GM19397 (cell line): ENCODE data around the gene KCNT1.

Experiments
- ATAC-seq: cut with Tn5 transposase; IDR thresholded peaks from one replicate; pipeline ENCODE4 v1.9.1; 2021; ENCODE audit warnings: mild to moderate bottlenecking, moderate library complexity; ENCODE audit not compliant: unreplicated experiment

KCNT1 gene

GRCh38 chr9:135815830-135816650 is 114.1 kb downstream of the KCNT1 start:
- no peak for ATAC-seq

GRCh38 chr9:135816651-135816970 is 114.6 kb downstream of the KCNT1 start:
- ATAC-seq = no peak

- ATAC-seq = no peak
These were observed 116.1 kb downstream of the KCNT1 start for GRCh38 chr9:135817951-135818717.

- ATAC-seq = no peak
These were observed 116.9 kb downstream of the KCNT1 start for GRCh38 chr9:135818718-135819475.

- ATAC-seq = no peak
These were observed 117.9 kb downstream of the KCNT1 start for GRCh38 chr9:135819905-135820304.

- ATAC-seq = no peak
These were observed 118.7 kb downstream of the KCNT1 start for GRCh38 chr9:135820661-135821060.

- ATAC-seq = no peak
These were observed 119.1 kb downstream of the KCNT1 start for GRCh38 chr9:135821116-135821515.

- ATAC-seq = no peak
These were observed 119.9 kb downstream of the KCNT1 start for GRCh38 chr9:135821733-135822373.

- no peak for ATAC-seq
These were observed 120.4 kb downstream of the KCNT1 start for GRCh38 chr9:135822374-135822755.

- ATAC-seq = no peak
These were observed 121.1 kb downstream of the KCNT1 start for GRCh38 chr9:135823036-135823435.

GRCh38 chr9:135825435-135826187 is 123.6 kb downstream of the KCNT1 start:
- no peak for ATAC-seq

- no peak for ATAC-seq
These were observed 124.2 kb downstream of the KCNT1 start for GRCh38 chr9:135826188-135826545.

- ATAC-seq = no peak
These were observed 125.3 kb downstream of the KCNT1 start for GRCh38 chr9:135827301-135827700.

- no peak for ATAC-seq
These were observed 126.0 kb downstream of the KCNT1 start for GRCh38 chr9:135827866-135828580.

- ATAC-seq = no peak
These were observed 126.7 kb downstream of the KCNT1 start for GRCh38 chr9:135828656-135829055.

- ATAC-seq = no peak
These were observed 128.5 kb downstream of the KCNT1 start for GRCh38 chr9:135830496-135830895.

- no peak for ATAC-seq
These were observed 131.9 kb downstream of the KCNT1 start for GRCh38 chr9:135833864-135834263.

- ATAC-seq = no peak
These were observed 133.1 kb downstream of the KCNT1 start for GRCh38 chr9:135835131-135835530.

GRCh38 chr9:135839516-135839915 is 137.5 kb downstream of the KCNT1 start:
- no peak for ATAC-seq

- ATAC-seq = no peak
These were observed 138.1 kb downstream of the KCNT1 start for GRCh38 chr9:135840107-135840506.
